Loucy (cell line): ENCODE data around the gene MGAT1.

Source experiments
- H2AFZ ChIP-seq: fragments of 200-600 bp; sonication (generic); 2 replicates; pipeline ENCODE4 v1.6.0; 2016; ENCODE audit warnings: antibody characterized with exemption, mild to moderate bottlenecking, low read length, moderate library complexity
- H3F3A ChIP-seq: fragments of 200-600 bp; 2 replicates; pipeline ENCODE4 v1.6.0; 2016; ENCODE audit warnings: antibody characterized with exemption, low read depth, mild to moderate bottlenecking
- H3K27me3 ChIP-seq: fragments of 200-600 bp; sonication (generic); 2 replicates; pipeline ENCODE4 v1.6.1; 2014; ENCODE audit warnings: low read length, mild to moderate bottlenecking; ENCODE audit not compliant: insufficient read depth, poor library complexity, severe bottlenecking
- H3K36me3 ChIP-seq: fragments of 200-600 bp; sonication (generic); 2 replicates; pipeline ENCODE4 v1.6.1; 2016; ENCODE audit warnings: low read length; ENCODE audit not compliant: insufficient read depth
- H3K4me1 ChIP-seq: fragments of 200-600 bp; sonication (generic); 2 replicates; pipeline ENCODE4 v1.5.1; 2014; ENCODE audit warnings: low read length, mild to moderate bottlenecking; ENCODE audit not compliant: insufficient read depth, poor library complexity, severe bottlenecking
- H3K4me2 ChIP-seq: fragments of 200-600 bp; sonication (generic); 2 replicates; pipeline ENCODE4 v1.6.0; 2014; ENCODE audit warnings: antibody characterized with exemption, low read length, low read depth, mild to moderate bottlenecking; ENCODE audit not compliant: poor library complexity, severe bottlenecking
- H3K4me3 ChIP-seq: fragments of 200-600 bp; sonication (generic); 2 replicates; pipeline ENCODE4 v1.5.1; 2014; ENCODE audit warnings: low read length, mild to moderate bottlenecking, mixed read lengths; ENCODE audit not compliant: poor library complexity, severe bottlenecking
- H3K79me2 ChIP-seq: fragments of 200-600 bp; sonication (generic); 2 replicates; pipeline ENCODE4 v1.6.1; 2014; ENCODE audit warnings: low read length; ENCODE audit not compliant: insufficient read depth
- H3K9ac ChIP-seq: fragments of 200-600 bp; sonication (generic); 2 replicates; pipeline ENCODE4 v1.6.0; 2014; ENCODE audit warnings: mild to moderate bottlenecking, low read depth, low read length, moderate library complexity; ENCODE audit not compliant: poor library complexity, severe bottlenecking
- H3K9me2 ChIP-seq: fragments of 200-600 bp; sonication (generic); replicated peaks from 2 replicates; pipeline ENCODE4 v1.6.1; 2016; ENCODE audit warnings: low read depth, low read length, mixed read lengths
- H3K9me3 ChIP-seq: fragments of 200-600 bp; sonication (generic); 2 replicates; pipeline ENCODE4 v1.6.1; 2014; ENCODE audit warnings: mild to moderate bottlenecking, antibody characterized with exemption, low read length, low read depth; ENCODE audit not compliant: insufficient read depth
- H4K20me1 ChIP-seq: fragments of 200-600 bp; sonication (generic); 2 replicates; pipeline ENCODE4 v1.6.0; 2014; ENCODE audit warnings: antibody characterized with exemption, low read length, mild to moderate bottlenecking; ENCODE audit not compliant: insufficient read depth, poor library complexity, severe bottlenecking
- CTCF ChIP-seq: fragments of 200-600 bp; sonication (generic); conservative IDR thresholded peaks from 2 replicates; pipeline ENCODE4 v1.5.1; 2014; ENCODE audit warnings: mild to moderate bottlenecking, antibody characterized with exemption, low read length
- EZH2phosphoT487 ChIP-seq: fragments of 200-600 bp; IDR thresholded peaks from 2 replicates; pipeline ENCODE4 v1.6.1; 2018; ENCODE audit warnings: antibody characterized with exemption, mild to moderate bottlenecking, moderate library complexity, borderline replicate concordance

The MGAT1 gene

GRCh38 chr5:180795771-180796313 is 6.8 kb downstream of the MGAT1 start:
- Histone ChIP-seq H3K4me1 (peaks cover 8% of the 10 kb centered on the region), H3K27me3 (no peaks in the 10 kb centered on the region), H3K9me3 (no peaks in the 10 kb centered on the region), H2AFZ (no peak overlapping the region), H3K9me2 (no peaks in the 10 kb centered on the region), H3F3A (no peaks in the 10 kb centered on the region), H3K4me3 (no peak overlapping the region), H4K20me1 (peaks cover 52% of the 10 kb centered on the region), H3K9ac (no peak overlapping the region), H3K4me2 (no peak overlapping the region), H3K79me2 (peaks cover 69% of the 10 kb centered on the region), H3K36me3 (peaks cover 15% of the 10 kb centered on the region; the same call in 1 of the 2 replicates)
- TF ChIP-seq CTCF: no peak
- no peak for TF ChIP-seq EZH2phosphoT487

- no peak overlapping the region for H2AFZ ChIP-seq
- peaks cover 40% of the 10 kb centered on the region for H3K79me2 ChIP-seq
- peaks cover 24% of the 10 kb centered on the region for H4K20me1 ChIP-seq
- TF ChIP-seq CTCF (no peak), EZH2phosphoT487 (no peak)
- no peak overlapping the region for H3K4me2 ChIP-seq
- no peaks in the 10 kb centered on the region for H3K27me3 ChIP-seq
- peaks cover 17% of the 10 kb centered on the region; the same call in 1 of the 2 replicates for H3K36me3 ChIP-seq
- H3K4me3 ChIP-seq: no peak overlapping the region
- no peak overlapping the region for H3K9ac ChIP-seq
- H3F3A ChIP-seq: no peaks in the 10 kb centered on the region
- H3K4me1 ChIP-seq: no peaks in the 10 kb centered on the region
- H3K9me2 ChIP-seq: no peaks in the 10 kb centered on the region
- H3K9me3 ChIP-seq: no peaks in the 10 kb centered on the region
Measured at GRCh38 chr5:180792965-180793287, 9.7 kb downstream of the MGAT1 start.

GRCh38 chr5:180792287-180792964 is 10.2 kb downstream of the MGAT1 start:
- no peaks in the 10 kb centered on the region for H3K27me3 ChIP-seq
- H3K4me2 ChIP-seq: no peak overlapping the region
- no peak overlapping the region for H2AFZ ChIP-seq
- no peaks in the 10 kb centered on the region for H3K9me2 ChIP-seq
- H3F3A ChIP-seq: no peaks in the 10 kb centered on the region
- peaks cover 35% of the 10 kb centered on the region for H3K79me2 ChIP-seq
- peaks cover 17% of the 10 kb centered on the region; the same call in 1 of the 2 replicates for H3K36me3 ChIP-seq
- TF ChIP-seq EZH2phosphoT487 (no peak), CTCF (no peak)
- H3K9me3 ChIP-seq: no peaks in the 10 kb centered on the region
- peaks cover 19% of the 10 kb centered on the region for H4K20me1 ChIP-seq
- no peak overlapping the region for H3K4me3 ChIP-seq
- H3K4me1 ChIP-seq: no peaks in the 10 kb centered on the region
- no peak overlapping the region for H3K9ac ChIP-seq
